Renal pelvis (tissue), 4 donors: ENCODE data around the gene EYA4. TPM values are rescaled to one million over a fixed set of nuclear protein-coding genes. Genes with fewer than 3 reads are reported as not detected.

Source experiments
- DNase-seq: peaks from one replicate; pipeline ENCODE4 v3.0.0-alpha.2; 2013
- polyA plus RNA-seq, 3 donors: library from polyadenylated mRNA; unstranded; fragments of 120-200 nt; gene quantifications; one replicate each; pipeline ENCODE4 v1.2.1, GENCODE V29; 2013; ENCODE audit not compliant: insufficient read length in 3 of 3

Gene EYA4
- polyA plus RNA-seq, 3 donors, result 10.2 to 16.7 (median 16.3) TPM

DNA sequence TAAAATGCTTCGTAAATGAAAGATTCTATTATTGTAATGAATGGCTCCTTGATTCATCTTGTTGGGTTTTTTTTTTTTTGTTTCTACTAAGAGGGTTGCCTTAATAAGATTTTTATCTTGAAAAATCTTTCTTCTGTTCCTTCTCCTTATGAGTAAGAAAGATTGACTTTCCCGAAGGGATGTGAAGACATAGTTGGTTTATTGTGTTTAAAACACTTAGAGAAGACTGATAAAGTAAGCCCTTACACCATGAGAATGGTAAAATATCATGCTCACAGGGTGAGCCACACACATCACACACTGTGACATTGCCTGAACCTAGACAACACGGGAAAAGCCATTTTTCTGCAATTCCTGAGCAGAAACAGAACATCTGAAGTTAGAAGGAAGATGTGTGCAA lies 330.5 kb downstream of the EYA4 start:
- DNase-seq, result no peak

DNA sequence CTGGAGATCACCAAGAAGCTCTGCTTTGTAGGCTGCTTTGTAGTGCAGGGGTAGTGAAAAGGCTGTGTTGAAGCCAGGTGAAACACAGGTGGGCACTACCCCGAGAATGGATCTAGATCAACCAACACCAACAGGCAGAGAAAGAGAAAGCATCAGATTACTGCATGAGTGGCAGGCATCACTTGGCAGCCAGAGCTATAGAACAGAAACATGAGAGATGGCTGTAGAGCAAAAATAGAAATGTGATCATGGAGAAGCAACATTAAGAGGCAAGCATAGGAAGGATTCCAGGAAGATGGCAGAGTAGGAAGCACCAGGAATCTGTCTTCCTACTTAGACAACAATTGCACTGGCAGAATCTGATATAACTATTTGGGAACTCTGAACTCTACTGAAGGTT lies 336.7 kb downstream of the EYA4 start:
- no peak for DNase-seq
